ENCODE data around the gene FSIP2.
A peak's percentile ranks its signal among the peaks of the same experiment; 100 is the strongest.

Gene FSIP2

DNA sequence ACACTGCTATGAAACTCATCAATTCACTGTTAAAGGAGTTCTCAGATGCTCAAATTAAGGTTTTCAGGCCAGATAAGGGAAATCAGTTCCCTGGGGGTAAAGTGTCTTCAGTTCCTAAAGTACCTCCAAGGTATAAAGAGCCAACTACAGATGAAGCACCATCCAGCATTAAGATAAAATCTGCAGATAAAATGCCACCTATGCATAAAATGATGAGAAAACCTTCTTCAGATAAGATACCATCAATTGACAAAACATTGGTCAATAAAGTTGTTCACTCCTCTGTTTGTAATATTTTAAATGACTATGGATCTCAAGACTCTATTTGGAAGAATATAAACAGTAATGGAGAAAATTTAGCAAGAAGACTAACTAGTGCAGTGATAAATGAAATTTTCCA is 68.2 kb downstream of the FSIP2 start:
- TF ChIP-seq ZFP30 (CRISPR knock-in tag; IDR thresholded peaks at IDR 0.05) (no peak), ARNTL (CRISPR knock-in tag; IDR thresholded peaks at IDR 0.05; ENCODE audit: borderline replicate concordance, low read depth) (no peak), TOX (CRISPR knock-in tag; IDR thresholded peaks at IDR 0.05; ENCODE audit: borderline replicate concordance) (no peak), ZNF70 (CRISPR knock-in tag; IDR thresholded peaks at IDR 0.05) (no peak), ZNF565 (CRISPR knock-in tag; conservative IDR thresholded peaks at IDR 0.05; ENCODE audit: low read depth) (no peak), SNAI2 (CRISPR knock-in tag; IDR thresholded peaks at IDR 0.05) (no peak), PPARA (CRISPR knock-in tag; IDR thresholded peaks at IDR 0.05; ENCODE audit: borderline replicate concordance) (no peak), TCF4 (CRISPR knock-in tag; IDR thresholded peaks at IDR 0.05; ENCODE audit: borderline replicate concordance) (no peak), RARB (CRISPR knock-in tag; IDR thresholded peaks at IDR 0.05) (no peak), CSDC2 (CRISPR knock-in tag; IDR thresholded peaks at IDR 0.05) (no peak), ESRRG (CRISPR knock-in tag; IDR thresholded peaks at IDR 0.05) (no peak), ZNF8 (CRISPR knock-in tag; IDR thresholded peaks at IDR 0.05) (no peak), ZFP3 (CRISPR knock-in tag; IDR thresholded peaks at IDR 0.05) (no peak), BACH2 (CRISPR knock-in tag; IDR thresholded peaks at IDR 0.05; ENCODE audit: borderline replicate concordance) (no peak), OSR1 (CRISPR knock-in tag; IDR thresholded peaks at IDR 0.05) (no peak)
- TF ChIP-seq, protein P1, sequence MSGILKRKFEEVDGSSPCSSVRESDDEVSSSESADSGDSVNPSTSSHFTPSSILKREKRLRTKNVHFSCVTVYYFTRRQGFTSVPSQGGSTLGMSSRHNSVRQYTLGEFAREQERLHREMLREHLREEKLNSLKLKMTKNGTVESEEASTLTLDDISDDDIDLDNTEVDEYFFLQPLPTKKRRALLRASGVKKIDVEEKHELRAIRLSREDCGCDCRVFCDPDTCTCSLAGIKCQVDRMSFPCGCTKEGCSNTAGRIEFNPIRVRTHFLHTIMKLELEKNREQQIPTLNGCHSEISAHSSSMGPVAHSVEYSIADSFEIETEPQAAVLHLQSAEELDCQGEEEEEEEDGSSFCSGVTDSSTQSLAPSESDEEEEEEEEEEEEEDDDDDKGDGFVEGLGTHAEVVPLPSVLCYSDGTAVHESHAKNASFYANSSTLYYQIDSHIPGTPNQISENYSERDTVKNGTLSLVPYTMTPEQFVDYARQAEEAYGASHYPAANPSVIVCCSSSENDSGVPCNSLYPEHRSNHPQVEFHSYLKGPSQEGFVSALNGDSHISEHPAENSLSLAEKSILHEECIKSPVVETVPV (CRISPR knock-in tag; IDR thresholded peaks at IDR 0.05): no peak
- TF ChIP-seq, protein P2, sequence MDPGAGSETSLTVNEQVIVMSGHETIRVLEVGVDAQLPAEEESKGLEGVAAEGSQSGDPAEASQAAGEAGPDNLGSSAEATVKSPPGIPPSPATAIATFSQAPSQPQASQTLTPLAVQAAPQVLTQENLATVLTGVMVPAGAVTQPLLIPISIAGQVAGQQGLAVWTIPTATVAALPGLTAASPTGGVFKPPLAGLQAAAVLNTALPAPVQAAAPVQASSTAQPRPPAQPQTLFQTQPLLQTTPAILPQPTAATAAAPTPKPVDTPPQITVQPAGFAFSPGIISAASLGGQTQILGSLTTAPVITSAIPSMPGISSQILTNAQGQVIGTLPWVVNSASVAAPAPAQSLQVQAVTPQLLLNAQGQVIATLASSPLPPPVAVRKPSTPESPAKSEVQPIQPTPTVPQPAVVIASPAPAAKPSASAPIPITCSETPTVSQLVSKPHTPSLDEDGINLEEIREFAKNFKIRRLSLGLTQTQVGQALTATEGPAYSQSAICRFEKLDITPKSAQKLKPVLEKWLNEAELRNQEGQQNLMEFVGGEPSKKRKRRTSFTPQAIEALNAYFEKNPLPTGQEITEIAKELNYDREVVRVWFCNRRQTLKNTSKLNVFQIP (CRISPR knock-in tag; IDR thresholded peaks at IDR 0.05; ENCODE audit: borderline replicate concordance, low read depth): no peak
- TF ChIP-seq, protein P3, sequence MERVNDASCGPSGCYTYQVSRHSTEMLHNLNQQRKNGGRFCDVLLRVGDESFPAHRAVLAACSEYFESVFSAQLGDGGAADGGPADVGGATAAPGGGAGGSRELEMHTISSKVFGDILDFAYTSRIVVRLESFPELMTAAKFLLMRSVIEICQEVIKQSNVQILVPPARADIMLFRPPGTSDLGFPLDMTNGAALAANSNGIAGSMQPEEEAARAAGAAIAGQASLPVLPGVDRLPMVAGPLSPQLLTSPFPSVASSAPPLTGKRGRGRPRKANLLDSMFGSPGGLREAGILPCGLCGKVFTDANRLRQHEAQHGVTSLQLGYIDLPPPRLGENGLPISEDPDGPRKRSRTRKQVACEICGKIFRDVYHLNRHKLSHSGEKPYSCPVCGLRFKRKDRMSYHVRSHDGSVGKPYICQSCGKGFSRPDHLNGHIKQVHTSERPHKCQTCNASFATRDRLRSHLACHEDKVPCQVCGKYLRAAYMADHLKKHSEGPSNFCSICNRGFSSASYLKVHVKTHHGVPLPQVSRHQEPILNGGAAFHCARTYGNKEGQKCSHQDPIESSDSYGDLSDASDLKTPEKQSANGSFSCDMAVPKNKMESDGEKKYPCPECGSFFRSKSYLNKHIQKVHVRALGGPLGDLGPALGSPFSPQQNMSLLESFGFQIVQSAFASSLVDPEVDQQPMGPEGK (CRISPR knock-in tag; IDR thresholded peaks at IDR 0.05; ENCODE audit: borderline replicate concordance): no peak
- TF ChIP-seq, protein P4, sequence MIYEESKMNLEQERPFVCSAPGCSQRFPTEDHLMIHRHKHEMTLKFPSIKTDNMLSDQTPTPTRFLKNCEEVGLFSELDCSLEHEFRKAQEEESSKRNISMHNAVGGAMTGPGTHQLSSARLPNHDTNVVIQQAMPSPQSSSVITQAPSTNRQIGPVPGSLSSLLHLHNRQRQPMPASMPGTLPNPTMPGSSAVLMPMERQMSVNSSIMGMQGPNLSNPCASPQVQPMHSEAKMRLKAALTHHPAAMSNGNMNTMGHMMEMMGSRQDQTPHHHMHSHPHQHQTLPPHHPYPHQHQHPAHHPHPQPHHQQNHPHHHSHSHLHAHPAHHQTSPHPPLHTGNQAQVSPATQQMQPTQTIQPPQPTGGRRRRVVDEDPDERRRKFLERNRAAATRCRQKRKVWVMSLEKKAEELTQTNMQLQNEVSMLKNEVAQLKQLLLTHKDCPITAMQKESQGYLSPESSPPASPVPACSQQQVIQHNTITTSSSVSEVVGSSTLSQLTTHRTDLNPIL (CRISPR knock-in tag; IDR thresholded peaks at IDR 0.05; ENCODE audit: low read depth): no peak
- TF ChIP-seq, protein P5, sequence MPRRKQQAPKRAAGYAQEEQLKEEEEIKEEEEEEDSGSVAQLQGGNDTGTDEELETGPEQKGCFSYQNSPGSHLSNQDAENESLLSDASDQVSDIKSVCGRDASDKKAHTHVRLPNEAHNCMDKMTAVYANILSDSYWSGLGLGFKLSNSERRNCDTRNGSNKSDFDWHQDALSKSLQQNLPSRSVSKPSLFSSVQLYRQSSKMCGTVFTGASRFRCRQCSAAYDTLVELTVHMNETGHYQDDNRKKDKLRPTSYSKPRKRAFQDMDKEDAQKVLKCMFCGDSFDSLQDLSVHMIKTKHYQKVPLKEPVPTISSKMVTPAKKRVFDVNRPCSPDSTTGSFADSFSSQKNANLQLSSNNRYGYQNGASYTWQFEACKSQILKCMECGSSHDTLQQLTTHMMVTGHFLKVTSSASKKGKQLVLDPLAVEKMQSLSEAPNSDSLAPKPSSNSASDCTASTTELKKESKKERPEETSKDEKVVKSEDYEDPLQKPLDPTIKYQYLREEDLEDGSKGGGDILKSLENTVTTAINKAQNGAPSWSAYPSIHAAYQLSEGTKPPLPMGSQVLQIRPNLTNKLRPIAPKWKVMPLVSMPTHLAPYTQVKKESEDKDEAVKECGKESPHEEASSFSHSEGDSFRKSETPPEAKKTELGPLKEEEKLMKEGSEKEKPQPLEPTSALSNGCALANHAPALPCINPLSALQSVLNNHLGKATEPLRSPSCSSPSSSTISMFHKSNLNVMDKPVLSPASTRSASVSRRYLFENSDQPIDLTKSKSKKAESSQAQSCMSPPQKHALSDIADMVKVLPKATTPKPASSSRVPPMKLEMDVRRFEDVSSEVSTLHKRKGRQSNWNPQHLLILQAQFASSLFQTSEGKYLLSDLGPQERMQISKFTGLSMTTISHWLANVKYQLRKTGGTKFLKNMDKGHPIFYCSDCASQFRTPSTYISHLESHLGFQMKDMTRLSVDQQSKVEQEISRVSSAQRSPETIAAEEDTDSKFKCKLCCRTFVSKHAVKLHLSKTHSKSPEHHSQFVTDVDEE (CRISPR knock-in tag; IDR thresholded peaks at IDR 0.05): no peak
- ATAC-seq: no peak

DNA sequence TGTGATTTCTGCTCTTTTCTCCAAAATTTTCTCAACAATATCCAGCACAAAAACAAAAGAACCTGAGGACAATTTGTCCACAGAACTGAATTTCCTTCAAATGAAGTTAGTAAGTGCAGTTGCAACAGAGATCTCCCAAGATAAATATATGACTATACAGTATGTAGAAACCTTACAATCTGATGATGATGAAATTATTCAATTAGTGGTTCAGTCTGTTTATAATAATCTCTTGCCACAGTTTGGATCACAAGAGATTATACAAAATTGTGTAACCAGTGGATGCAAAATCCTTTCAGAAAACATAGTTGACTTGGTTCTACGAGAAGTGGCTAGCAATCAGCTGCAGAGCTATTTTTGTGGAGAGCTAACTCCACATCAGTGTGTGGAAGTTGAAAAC is 68.7 kb downstream of the FSIP2 start:
- ATAC-seq: no peak
- TF ChIP-seq ISL1 (CRISPR knock-in tag; IDR thresholded peaks at IDR 0.05) (peak; percentile 15; the same call in 1 of the 2 replicates), ZC3H10 (CRISPR knock-in tag; IDR thresholded peaks at IDR 0.05) (no peak), ARNTL (CRISPR knock-in tag; IDR thresholded peaks at IDR 0.05; ENCODE audit: borderline replicate concordance, low read depth) (no peak), RARB (CRISPR knock-in tag; IDR thresholded peaks at IDR 0.05) (no peak), ZNF565 (CRISPR knock-in tag; conservative IDR thresholded peaks at IDR 0.05; ENCODE audit: low read depth) (no peak)

DNA sequence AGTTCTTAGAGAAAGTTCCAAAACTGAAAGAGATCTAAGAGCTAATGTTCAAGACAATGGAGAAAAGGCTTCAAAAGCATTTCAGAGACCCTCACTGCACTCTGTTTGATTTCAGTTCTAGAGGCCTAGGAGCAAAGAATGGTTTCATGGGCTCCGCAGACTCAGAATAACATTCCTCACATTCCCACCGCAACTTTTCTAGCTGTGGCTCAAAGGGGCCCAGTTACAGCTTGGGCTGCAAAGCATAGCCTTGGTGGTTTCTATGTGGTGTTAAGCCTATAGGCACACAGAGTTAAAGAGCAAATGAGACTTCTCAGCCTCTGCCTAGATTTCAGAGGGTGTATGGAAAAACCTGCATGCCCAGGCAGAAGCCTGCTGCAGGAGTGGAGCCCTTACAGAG is 73.0 kb downstream of the FSIP2 start:
- no peak for TF ChIP-seq ZNF8 (CRISPR knock-in tag; IDR thresholded peaks at IDR 0.05)
- no peak for TF ChIP-seq ZFP3 (CRISPR knock-in tag; IDR thresholded peaks at IDR 0.05)
- ATAC-seq: no peak
